Measurements from ENCODE around the gene LPP. TPM values are rescaled to one million over a fixed set of nuclear protein-coding genes. Genes with fewer than 3 reads are reported as not detected.

LPP gene
- total RNA-seq, 4 donors from 2014 or later, result 183 to 293 (median 242) TPM

DNA sequence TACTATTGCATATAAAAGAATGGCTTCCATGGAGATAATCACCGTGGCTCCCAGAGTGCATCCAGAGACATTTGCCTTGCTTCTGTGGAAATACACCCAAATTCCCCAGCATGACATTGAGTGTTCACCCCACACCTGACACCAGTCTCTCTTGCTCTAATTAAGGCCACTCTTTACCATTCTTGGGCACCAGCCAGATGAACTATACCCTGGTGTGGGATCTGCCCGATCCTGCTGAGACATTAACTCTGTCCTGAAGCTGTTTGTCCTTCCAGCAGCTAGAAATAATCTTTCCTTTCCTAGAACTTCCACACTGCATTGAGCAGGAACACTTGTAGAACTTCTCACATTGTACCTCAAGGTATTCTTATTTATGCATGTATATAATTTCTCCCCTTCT is 105.2 kb downstream of the LPP start:
- no peaks in the 10 kb centered on the region for H3K27me3 ChIP-seq
- DNase-seq (ENCODE audit: low spot score in 2 of 2), result no peak
- H3K36me3 ChIP-seq, result peaks cover 0 to 8% (median 0%) of the 10 kb centered on the region in 3 donors
- peak overlapping the region in 1 of 4 donors; percentile 28 for H3K27ac ChIP-seq
- H3K9me3 ChIP-seq, result no peaks in the 10 kb centered on the region
- peaks cover 0 to 60% (median 9%) of the 10 kb centered on the region in 4 donors for H3K4me1 ChIP-seq
- WGBS, 2 donors, result 66 to 69% methylated on average over 2 of the region's 2 CpGs
- H3K4me3 ChIP-seq, result no peak overlapping the region
- TF ChIP-seq CTCF (IDR thresholded peaks at IDR 0.05), result no peak
- no peak for TF ChIP-seq POLR2A (IDR thresholded peaks at IDR 0.05)
- no peak for TF ChIP-seq EP300 (IDR thresholded peaks at IDR 0.05)

DNA sequence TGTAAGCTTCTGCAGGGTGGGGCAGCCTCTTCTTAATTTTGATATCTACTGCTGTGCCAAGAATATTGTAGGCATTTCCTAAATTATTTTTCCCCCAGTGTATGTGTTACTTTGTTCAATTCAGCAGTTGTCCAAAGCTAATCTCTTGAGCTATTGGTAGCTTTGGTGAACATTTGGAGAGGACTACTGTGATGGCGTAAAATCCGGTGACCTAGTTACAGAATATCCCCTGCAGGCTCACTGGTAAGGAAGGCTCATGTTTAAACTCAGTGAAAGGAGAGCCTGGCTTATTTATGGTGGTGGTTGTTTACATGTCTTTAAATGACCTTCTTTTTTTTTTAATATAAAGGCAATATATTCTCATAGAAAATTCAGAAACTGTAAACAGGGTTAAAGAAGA is 105.6 kb downstream of the LPP start:
- Histone ChIP-seq H3K27me3 (no peaks in the 10 kb centered on the region), H3K4me3 (no peak overlapping the region), H3K27ac (peak overlapping the region in 1 of 4 donors; percentile 28), H3K9me3 (no peaks in the 10 kb centered on the region), H3K36me3 (peaks cover 0 to 8% (median 0%) of the 10 kb centered on the region in 3 donors), H3K4me1 (peaks cover 0 to 64% (median 10%) of the 10 kb centered on the region in 4 donors)
- 85 to 89% methylated on average over 2 of the region's 2 CpGs for WGBS, 2 donors
- TF ChIP-seq CTCF (IDR thresholded peaks at IDR 0.05) (no peak), POLR2A (IDR thresholded peaks at IDR 0.05) (no peak), EP300 (IDR thresholded peaks at IDR 0.05) (no peak)
- DNase-seq (ENCODE audit: low spot score in 2 of 2), result no peak

DNA sequence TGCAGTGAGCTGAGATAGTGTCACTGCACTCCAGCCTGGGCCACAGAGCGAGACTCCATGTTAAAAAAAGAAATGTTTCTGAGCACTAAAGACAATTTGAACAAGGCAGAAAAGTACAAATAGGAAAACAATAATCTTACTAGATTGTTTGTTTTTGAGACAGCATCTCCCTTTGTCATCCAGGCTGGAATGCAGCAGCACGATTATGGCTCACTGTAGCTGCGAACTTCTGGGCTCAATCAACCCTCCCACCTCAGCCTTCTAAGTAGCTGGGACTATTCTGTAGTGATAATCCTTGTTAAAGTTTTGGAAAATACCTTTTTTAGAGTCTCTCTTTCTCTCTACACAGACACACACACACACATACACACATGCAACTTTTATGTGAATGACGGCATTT is 107.1 kb downstream of the LPP start:
- DNase-seq (ENCODE audit: low spot score in 2 of 2), result no peak
- no peak overlapping the region for H3K4me3 ChIP-seq
- H3K27ac ChIP-seq, result peak overlapping the region in 1 of 4 donors; percentile 16
- H3K36me3 ChIP-seq, result no peaks in the 10 kb centered on the region
- H3K4me1 ChIP-seq, result peaks cover 0 to 78% (median 21%) of the 10 kb centered on the region in 4 donors
- TF ChIP-seq CTCF (IDR thresholded peaks at IDR 0.05) (no peak), EP300 (IDR thresholded peaks at IDR 0.05) (no peak), POLR2A (IDR thresholded peaks at IDR 0.05) (no peak)
- WGBS, 2 donors, result 77 to 83% methylated on average over 4 of the region's 4 CpGs
- no peaks in the 10 kb centered on the region for H3K9me3 ChIP-seq
- H3K27me3 ChIP-seq, result no peaks in the 10 kb centered on the region

- Histone ChIP-seq H3K27ac (peak overlapping the region; percentile 55 to 92 (median 76)), H3K9me3 (no peaks in the 10 kb centered on the region), H3K27me3 (no peaks in the 10 kb centered on the region), H3K36me3 (no peaks in the 10 kb centered on the region), H3K4me1 (peaks cover 0 to 92% (median 29%) of the 10 kb centered on the region in 4 donors), H3K4me3 (no peak overlapping the region)
- DNase-seq (ENCODE audit: low spot score in 2 of 2), result no peak
- 41 to 47% methylated on average over 5 of the region's 5 CpGs for WGBS, 2 donors
- TF ChIP-seq CTCF (IDR thresholded peaks at IDR 0.05) (no peak), EP300 (IDR thresholded peaks at IDR 0.05) (no peak), POLR2A (IDR thresholded peaks at IDR 0.05) (no peak)
Observed at GRCh38 chr3:188262488-188262887, 108.5 kb downstream of the LPP start.

- Histone ChIP-seq H3K36me3 (no peaks in the 10 kb centered on the region), H3K4me3 (no peak overlapping the region), H3K27ac (peak overlapping the region; percentile 69 to 92 (median 86)), H3K9me3 (no peaks in the 10 kb centered on the region), H3K4me1 (peaks cover 0 to 92% (median 33%) of the 10 kb centered on the region in 4 donors), H3K27me3 (no peaks in the 10 kb centered on the region)
- no peak for DNase-seq (ENCODE audit: low spot score in 2 of 2)
- peak in 1 of 2 donors; percentile 25 for TF ChIP-seq POLR2A (IDR thresholded peaks at IDR 0.05)
- no peak for TF ChIP-seq CTCF (IDR thresholded peaks at IDR 0.05)
- peak; percentile 72 to 93 for TF ChIP-seq EP300 (IDR thresholded peaks at IDR 0.05)
- WGBS, 2 donors, result 51 to 53% methylated on average over 8 of the region's 8 CpGs
Observed at GRCh38 chr3:188262913-188263683, 109.1 kb downstream of the LPP start.

Measured in tibial nerve (tissue), 4 donors.